ENCODE results near the gene PLCXD3.

DNA sequence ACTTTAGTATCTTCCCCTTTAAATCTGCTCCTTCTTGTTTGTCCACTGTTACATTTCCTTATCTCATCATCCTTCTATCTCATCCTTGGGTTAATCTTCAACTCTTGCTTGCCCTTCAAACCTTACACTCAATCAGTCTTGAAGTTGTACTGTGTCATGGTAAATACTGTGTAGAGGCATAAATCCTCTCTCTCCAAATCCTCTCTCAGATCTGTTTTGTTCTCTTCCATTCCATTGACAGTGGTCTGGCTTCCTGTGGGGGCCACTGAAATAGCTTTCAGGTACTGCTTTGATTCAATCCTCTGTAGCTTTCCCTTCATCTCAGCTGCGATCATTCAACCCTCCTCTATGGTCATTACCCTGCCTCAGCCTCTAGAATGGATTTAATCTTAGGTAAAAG is 104.0 kb downstream of the PLCXD3 start:
- TF ChIP-seq RAD21 (IDR thresholded peaks at IDR 0.05; ENCODE audit: low read depth) (no peak), FOXM1 (IDR thresholded peaks at IDR 0.05; ENCODE audit: borderline replicate concordance, low read depth) (no peak), NFIC (IDR thresholded peaks at IDR 0.05) (no peak), CEBPB (IDR thresholded peaks at IDR 0.05) (no peak), TCF12 (IDR thresholded peaks at IDR 0.05; ENCODE audit: low read depth) (no peak), CREB1 (IDR thresholded peaks at IDR 0.05; ENCODE audit: low read depth) (no peak), EP300 (IDR thresholded peaks at IDR 0.05; ENCODE audit: borderline replicate concordance) (no peak), EGR1 (IDR thresholded peaks at IDR 0.05) (no peak), TAF1 (IDR thresholded peaks at IDR 0.05; ENCODE audit: low read depth) (no peak), YY1 (IDR thresholded peaks at IDR 0.05; ENCODE audit: low read depth) (no peak), ZBTB7A (IDR thresholded peaks at IDR 0.05; ENCODE audit: low read depth) (no peak)
- TF ChIP-seq, protein P1, sequence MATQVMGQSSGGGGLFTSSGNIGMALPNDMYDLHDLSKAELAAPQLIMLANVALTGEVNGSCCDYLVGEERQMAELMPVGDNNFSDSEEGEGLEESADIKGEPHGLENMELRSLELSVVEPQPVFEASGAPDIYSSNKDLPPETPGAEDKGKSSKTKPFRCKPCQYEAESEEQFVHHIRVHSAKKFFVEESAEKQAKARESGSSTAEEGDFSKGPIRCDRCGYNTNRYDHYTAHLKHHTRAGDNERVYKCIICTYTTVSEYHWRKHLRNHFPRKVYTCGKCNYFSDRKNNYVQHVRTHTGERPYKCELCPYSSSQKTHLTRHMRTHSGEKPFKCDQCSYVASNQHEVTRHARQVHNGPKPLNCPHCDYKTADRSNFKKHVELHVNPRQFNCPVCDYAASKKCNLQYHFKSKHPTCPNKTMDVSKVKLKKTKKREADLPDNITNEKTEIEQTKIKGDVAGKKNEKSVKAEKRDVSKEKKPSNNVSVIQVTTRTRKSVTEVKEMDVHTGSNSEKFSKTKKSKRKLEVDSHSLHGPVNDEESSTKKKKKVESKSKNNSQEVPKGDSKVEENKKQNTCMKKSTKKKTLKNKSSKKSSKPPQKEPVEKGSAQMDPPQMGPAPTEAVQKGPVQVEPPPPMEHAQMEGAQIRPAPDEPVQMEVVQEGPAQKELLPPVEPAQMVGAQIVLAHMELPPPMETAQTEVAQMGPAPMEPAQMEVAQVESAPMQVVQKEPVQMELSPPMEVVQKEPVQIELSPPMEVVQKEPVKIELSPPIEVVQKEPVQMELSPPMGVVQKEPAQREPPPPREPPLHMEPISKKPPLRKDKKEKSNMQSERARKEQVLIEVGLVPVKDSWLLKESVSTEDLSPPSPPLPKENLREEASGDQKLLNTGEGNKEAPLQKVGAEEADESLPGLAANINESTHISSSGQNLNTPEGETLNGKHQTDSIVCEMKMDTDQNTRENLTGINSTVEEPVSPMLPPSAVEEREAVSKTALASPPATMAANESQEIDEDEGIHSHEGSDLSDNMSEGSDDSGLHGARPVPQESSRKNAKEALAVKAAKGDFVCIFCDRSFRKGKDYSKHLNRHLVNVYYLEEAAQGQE (IDR thresholded peaks at IDR 0.05; ENCODE audit: low read depth) = no peak
- TF ChIP-seq, protein P2, sequence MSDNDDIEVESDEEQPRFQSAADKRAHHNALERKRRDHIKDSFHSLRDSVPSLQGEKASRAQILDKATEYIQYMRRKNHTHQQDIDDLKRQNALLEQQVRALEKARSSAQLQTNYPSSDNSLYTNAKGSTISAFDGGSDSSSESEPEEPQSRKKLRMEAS (IDR thresholded peaks at IDR 0.05) = no peak
